Astrocyte of the cerebellum (primary cell): ENCODE results near the gene COL20A1.
"Not testable (repeated sequence)": the region's sequence is repeated elsewhere in the genome, so short reads cannot be mapped to it uniquely, and the experiment has no call there.

Source experiments
- DNase-seq: peaks from one replicate; pipeline ENCODE4 v3.0.0-alpha.2; 2011; ENCODE audit warnings: low read depth
- H3K4me3 ChIP-seq: 2 replicates; pipeline ENCODE4 v1.5.1; 2011; ENCODE audit warnings: mild to moderate bottlenecking, low read depth, low read length, moderate library complexity
- CTCF ChIP-seq: IDR thresholded peaks from 2 replicates; pipeline ENCODE4 v1.5.1; 2012; ENCODE audit warnings: low read length, low read depth, moderate library complexity, mild to moderate bottlenecking; ENCODE audit errors: missing control alignments
- in situ Hi-C: cut with HindIII; loops from 2 replicates; pipeline ENCODE4 v1.10.0; 2017; ENCODE audit warnings: low sequenced_read_pairs

The COL20A1 gene

GRCh38 chr20:63377951-63378381 lies 85.0 kb downstream of the COL20A1 start:
- TF ChIP-seq CTCF, result no peak
- no peak for DNase-seq
- no peak overlapping the region for H3K4me3 ChIP-seq
- in situ Hi-C loops, result no loop called here

DNA sequence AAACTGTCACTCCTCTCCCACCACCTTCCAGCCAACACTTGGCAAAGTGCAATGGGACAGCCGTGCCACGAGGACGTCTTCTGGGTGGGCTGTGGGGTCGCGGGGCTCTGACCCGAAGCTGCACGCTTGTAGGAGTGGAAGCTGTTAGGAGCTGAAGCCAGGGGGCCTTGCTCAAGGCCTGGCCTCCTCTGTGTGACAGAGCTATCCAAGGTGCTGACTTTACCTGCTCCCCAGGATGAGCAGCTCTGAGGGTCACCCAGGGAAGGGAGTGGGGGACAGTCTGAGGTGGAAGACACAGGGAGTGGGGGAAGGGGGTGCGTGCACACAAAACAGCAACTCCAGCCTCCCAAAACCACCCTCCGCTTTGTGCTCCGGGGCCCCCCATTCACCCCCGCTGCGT lies 85.6 kb downstream of the COL20A1 start:
- H3K4me3 ChIP-seq, result no peak overlapping the region
- no peak for TF ChIP-seq CTCF
- no peak for DNase-seq
- in situ Hi-C loops, result no loop called here

DNA sequence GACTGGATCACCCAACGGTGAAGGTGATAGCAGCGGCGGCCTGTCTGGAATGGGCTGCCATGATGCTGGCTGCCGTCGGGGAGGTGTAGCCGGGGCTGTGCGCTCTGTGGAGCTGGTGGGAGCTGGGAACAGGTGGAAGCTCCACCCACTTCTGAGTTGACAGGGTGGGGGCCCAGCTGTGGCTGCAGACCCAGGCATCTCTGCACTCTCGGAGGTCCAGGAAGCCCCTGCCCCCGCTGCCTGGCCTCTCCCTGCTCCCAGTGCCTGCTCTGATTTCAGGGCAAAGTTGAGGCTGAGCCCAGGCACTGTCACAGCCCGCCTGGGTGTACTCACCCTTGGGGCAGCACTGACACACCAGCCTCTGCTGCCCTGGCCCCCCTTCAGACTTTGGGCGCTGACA lies 86.3 kb downstream of the COL20A1 start:
- in situ Hi-C loops, result no loop called here
- no peak for TF ChIP-seq CTCF
- DNase-seq, result no peak
- H3K4me3 ChIP-seq, result no peak overlapping the region

- DNase-seq, H3K4me3 ChIP-seq, in situ Hi-C loops: not testable (repeated sequence)
Observed at GRCh38 chr20:63379872-63380271, 86.9 kb downstream of the COL20A1 start.

DNA sequence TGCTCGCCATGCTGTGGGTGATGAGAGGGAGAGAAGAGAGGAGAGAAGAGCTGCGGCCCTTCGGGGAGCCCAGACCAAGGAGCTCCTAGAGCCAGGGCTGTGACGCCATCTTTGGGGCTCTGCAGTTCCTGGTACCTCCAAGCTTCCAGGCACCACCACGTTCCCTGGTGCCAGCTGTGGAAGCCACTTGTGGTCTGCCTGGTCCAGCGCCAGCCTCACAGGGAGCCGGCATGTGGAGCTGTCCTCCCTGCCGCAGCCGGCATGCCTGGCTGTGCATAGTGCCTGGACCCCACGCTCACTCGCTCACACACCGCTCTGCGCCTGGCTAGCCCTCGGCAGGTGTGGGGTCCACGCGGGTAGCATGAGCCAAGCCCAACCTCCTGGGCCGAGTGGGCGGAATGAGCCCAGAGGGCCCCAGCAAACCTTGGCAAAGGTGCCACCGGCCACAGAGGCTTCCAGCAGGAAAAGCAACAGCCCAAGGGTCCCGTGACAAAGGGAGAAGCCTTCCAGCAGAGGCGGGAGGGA lies 87.4 kb downstream of the COL20A1 start:
- no peak for DNase-seq
- TF ChIP-seq CTCF, result no peak
- no peak overlapping the region for H3K4me3 ChIP-seq
- in situ Hi-C loops, result no loop called here

DNA sequence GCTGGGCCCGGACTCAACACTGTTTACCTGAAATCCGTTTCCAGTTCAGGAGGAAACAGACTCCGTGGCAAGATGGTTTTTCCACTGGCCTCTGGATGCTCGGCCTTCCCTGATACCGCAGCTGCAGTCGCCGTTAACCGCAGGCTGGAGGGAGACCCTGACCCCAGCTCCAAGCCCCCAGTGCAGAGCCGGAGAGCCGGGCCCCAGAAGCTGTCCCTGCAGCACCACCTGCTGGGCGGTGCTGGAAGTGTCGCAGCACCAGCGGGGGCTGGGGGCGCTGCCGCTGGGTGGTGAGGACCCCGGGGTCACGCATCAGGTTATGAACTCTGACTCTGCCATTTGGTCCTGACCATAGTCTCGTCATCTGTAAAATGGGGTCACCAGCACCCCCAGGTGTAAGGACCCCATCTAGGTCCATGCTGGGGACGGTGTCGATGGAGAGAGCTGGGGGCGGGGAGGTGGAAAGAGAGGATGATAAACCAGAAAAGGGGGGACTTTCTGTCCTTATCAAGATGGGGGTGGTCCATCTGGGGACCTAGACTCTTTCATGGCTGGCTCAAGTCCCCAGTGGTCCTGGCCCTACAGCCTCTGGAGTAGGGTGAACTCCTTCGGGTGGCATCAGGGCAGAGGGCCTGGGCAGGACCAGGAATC lies 88.9 kb downstream of the COL20A1 start:
- in situ Hi-C loops, result no loop called here
- H3K4me3 ChIP-seq, result no peak overlapping the region
- TF ChIP-seq CTCF, result peak; percentile 85
- DNase-seq, result no peak

- DNase-seq, result no peak
- no peak overlapping the region for H3K4me3 ChIP-seq
- in situ Hi-C loops, result no loop called here
- TF ChIP-seq CTCF, result no peak
Observed at GRCh38 chr20:63382551-63383300, 89.7 kb downstream of the COL20A1 start.
